GM19455 (cell line): ENCODE measurements around the gene MAPKAP1.
"Not testable (repeated sequence)": the region's sequence is repeated elsewhere in the genome, so short reads cannot be mapped to it uniquely, and the experiment has no call there.

Experiments used
- ATAC-seq: cut with Tn5 transposase; IDR thresholded peaks from one replicate; pipeline ENCODE4 v1.9.1; 2021; ENCODE audit not compliant: unreplicated experiment

MAPKAP1 gene

DNA sequence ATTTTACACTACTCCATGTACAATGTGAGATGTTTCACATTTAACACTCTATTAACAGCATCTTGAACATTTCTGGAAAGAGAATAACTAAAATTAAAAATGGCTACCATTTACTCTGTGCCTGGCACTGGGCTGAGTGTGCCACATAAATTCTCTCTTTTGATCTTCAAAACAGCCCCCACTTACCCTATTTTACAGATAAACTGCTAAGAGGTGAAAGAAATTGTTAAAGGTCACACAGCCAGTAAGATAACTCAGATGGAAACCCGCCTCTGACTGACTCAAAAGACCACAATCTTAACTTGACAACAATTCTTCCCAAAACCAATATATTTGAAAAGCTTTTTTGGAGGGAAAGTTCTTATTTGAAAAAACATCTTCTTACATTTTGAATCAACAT, 97.3 kb downstream of the MAPKAP1 start:
- ATAC-seq = no peak

DNA sequence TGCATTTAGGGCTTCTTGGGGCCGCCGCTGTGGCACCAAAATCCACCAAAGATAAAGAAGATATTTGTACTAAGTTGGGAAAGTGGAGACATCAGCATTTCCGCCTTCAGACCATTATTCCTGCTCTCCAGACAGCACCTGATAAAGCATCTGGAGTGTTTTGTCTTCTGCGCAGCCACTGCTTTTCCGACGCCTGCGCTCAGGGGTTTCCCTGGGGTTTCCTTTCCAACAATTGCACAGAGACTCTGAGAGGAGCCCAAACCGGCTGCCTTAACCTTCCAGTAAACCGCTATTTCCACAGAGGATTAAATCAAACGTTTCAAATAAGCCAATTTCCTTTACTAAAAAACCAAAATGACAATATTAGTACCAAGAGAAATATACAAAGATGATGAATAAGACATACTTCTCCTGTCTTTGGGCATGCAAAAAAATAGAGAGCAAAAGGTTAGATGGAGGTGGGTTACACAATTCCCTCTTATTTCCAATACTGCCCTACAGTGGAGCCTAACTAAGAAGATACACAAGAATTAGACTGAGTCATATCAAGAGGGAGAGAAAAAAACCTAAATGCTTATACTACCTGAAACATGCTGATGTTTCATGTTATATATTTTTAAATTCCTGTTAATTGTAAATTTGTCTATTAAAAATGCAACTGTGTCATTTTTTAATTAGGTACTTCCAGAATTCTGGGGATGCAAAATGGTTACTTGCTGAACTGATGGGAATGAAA, 98.4 kb downstream of the MAPKAP1 start:
- ATAC-seq = no peak

DNA sequence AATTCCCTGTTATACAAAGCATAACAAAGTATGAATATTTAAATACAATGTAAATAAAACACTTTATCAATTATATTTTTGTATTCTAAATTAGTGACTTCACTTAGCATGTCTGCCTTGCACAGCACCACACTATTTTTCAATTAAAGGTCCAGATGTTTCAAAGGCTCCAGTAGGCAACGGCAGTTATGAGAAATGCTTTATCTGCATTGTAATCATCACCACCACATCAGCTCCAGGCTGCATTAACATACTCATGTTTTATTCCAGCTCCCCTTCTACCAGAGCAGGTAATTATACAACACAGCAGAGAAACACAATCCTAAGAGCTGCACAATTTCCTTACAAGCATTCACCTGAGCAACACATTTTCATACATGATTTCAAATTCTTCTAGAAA, 102.8 kb downstream of the MAPKAP1 start:
- ATAC-seq = no peak

DNA sequence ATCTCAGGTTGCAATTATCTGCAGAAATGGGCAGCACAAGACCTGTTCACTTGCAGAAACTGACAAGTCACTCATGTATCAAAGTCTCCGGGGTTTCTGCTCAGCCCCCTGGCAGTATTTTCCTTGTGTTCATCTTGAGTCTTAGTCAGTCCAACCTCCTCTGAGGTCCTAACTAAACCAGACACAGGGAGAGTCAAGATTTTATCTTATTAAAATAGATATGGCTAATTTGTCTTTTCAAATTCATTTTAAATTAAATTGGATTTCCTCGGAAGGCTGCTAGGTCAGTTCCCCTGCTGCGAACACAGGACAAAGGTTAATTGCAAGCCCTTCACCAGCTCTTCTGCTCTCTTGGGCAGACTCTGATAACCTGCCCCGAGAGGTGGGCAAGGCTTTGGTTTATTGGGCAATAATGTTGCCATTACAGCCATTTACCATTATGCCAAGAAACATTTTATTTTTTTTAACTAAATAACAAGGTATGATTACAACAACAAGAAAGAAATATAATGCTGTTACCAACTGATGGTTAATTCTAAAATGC, 103.5 kb downstream of the MAPKAP1 start:
- no peak for ATAC-seq

DNA sequence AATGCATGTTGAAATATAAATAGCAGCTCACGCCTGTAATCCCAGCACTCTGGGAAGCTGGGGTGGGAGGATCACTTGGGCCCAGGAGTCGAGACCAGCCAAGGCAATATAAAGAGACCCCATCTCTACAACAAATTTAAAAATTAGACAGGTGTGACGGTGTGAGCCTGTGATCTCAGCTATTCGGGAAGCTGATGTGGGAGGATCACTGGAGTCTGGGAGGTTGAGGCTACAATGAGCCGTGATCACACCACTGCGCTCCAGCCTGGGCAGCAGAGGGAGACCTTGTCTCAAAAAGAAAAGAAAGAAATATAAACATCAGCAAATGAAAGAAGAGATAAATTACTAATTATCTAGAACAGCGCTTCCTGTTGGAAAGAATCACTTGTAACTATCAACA, 105.0 kb downstream of the MAPKAP1 start:
- no peak for ATAC-seq

DNA sequence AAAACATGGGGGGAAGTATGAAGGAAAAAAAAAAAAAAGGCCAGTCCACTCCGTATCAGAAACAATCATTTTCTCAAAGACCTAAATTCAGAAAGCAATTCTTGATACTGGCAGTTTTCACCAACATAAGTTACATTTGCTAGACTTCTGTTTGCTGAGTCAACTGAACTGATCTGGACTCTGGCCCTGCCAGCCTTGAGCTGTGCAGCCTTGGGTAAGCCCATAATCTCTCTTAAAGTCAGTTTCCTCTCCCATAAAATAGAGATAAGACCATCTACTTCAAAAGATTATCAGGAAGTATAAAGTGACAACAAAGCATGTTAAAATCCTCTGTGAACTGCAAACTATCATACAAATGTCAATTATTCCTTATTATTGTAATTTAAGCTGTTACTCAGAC, 106.8 kb downstream of the MAPKAP1 start:
- ATAC-seq = no peak

DNA sequence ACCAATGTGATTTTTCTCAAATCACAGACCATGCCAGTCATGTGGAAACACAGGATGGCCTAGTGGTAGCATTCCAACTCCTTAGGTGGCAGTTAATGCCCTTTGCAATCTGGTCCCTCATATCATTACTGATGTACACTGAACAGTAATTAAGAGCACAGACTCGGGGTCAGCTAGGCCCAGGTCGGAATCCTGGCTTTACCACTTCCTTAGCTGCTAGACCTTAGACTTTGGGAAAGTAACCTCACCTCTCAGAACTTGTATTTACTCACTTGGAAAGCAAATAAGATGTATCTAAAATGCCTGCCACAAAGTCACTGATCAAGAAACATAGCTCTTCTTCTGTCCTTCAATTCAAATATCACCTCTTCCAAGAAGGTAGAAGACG, 112.8 kb downstream of the MAPKAP1 start:
- ATAC-seq = no peak

DNA sequence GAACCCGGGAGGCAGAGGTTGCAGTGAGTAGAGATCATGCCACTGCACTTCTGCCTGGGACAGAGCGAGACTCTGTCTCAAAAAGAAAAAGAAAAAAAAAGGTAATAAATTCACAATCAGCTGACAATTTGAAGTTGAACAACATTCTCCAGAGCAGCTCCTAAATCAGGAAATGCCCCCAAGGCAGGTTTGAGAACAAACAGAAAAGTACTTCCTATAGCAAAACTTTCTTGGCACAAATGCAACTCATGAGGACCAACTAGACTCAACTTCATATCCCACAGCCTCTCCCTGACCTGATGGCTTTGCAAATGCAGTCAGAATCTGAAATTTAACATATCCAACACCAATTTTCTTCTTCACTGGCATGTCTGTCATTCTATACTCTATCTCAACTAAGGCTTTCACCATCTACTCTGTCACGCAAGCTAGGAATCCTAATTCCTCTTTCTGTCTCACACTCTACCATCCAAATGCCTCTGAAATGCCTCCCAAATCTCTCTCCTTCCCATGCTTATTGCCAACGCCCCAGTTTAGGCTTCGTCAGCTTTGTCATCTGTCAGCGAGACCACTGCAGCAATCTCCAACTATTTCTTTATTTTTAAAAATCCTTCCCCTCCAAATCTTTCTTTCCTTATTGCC, 113.3 kb downstream of the MAPKAP1 start:
- ATAC-seq = no peak

DNA sequence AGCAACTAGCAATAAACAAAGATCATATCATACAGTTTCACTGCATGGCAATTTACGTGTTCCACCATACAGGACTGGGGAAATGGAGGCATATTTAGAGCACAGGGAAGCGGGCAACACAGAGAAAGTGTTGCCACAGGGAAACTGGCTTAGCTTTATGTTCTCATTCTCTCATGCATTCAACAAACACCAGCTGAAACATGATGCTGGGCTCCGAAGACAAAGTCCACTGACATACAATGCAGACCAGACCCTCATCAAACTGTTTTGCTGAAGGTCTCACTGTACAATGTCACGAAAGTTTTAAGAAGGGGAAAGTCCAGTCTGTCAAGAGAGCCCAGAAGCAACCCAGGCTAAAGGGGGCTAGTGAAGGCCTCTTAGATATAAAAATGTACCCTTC, 115.1 kb downstream of the MAPKAP1 start:
- no peak for ATAC-seq

DNA sequence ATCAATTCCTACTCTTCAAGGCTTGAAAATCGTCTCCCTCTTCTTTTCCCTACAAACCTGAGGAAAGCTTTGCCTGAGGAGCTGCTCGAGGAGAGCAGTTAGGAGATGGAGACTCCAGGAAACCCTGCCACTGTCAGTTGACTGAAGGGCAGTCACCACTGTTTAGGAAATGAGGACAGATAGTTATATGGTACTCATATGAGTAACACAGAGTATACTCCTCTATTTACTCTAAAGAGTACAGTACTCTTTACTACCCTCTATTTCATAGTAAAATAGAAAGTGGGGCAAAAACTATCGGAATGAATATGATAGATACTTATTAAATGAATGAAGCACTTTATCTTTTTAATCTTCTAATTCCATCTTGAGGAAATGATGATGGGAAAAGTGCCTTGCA, 115.8 kb downstream of the MAPKAP1 start:
- ATAC-seq = no peak

DNA sequence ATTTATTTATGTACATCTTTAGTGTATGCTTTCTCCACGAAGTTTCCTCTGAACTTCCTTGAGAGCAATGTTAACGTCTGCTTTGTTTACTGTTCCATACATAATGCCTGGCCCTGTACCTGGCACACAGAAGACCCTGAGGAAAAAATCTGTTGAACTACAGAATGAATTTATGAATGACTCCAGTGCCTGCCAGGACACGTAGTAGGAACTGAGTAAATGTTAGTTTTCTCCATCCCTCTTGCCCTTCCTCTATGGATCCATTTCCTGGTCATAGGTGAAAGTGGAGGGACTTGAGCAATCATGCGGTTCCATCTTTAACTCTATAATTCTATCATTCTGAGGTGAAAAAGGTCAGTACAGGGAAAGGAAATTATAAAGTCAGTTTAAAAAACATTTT, 117.7 kb downstream of the MAPKAP1 start:
- no peak for ATAC-seq

DNA sequence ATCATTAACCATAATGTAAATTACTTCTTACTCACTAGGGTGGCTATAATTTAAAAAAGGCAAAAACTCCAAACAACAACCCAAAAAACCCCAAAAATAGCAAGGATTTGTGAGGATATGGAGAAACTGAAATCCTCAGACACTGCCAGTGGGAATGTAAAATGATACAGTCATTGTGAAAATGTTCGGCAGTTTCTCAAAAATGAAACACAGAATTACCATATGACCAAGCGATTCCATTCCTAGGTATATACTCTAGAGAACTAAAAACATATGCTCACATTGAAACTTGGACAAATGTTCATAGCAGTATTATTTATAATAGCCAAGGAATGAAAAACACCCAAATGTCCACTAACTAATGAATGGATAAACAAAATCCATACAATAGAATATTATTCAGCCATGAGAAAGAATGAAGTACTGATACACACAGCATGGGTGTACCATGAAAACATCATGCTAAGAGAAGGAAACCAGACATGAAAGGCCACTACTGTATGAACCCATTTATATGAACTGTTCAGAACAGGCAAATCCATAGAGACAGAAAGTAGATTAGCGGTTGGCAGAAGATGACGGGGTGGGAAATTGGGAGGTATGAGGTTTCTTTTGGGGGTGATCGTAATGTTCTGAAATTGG, 119.1 kb downstream of the MAPKAP1 start:
- ATAC-seq = no peak

DNA sequence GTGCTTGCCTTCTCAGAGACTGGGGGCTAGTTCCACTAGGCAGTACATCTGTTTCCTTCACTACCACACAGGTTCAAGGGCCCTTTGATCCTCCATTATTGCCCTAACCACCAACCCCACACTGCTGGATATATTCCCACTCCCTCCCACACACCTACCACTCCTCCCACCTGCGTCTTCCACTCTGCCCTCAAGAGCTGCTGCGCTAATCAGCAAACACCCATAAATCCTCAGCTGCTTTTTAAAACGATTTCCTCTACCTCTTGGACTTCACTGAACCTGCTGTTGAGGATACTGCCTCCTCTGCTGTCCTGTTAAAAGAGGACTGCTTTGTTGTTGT, 120.9 kb downstream of the MAPKAP1 start:
- ATAC-seq = no peak

DNA sequence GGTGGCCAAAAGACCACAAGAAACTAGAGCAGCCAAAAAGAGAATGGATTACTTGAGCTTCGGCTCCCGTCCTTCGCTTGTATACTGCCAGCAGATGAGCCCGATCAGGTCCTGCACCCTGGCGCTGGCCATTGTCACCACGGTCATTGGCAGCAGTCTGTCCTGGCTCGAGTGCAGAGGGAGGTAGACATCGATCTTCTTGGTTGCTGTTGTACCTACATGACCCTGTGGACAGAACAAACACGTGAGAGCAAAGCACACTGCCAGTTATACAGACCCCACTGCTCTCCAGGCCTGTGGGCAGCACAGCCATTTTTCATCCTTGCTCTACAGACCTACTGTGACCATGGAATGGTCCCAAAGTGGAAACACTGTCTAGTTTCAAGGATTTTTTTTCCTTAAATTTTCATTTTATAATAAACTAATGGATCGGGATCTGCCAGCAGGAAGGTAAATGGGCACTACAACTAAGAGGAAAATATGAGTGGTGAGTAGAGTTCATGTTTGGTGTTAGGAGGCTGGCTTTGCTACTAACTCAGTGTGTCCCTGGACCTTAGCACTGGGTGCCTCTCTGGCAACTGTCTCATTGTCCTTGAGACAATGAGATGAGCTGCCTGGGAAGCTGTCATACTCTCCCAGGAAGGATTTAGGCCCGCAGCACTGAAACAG, 121.4 kb downstream of the MAPKAP1 start:
- ATAC-seq = no peak

DNA sequence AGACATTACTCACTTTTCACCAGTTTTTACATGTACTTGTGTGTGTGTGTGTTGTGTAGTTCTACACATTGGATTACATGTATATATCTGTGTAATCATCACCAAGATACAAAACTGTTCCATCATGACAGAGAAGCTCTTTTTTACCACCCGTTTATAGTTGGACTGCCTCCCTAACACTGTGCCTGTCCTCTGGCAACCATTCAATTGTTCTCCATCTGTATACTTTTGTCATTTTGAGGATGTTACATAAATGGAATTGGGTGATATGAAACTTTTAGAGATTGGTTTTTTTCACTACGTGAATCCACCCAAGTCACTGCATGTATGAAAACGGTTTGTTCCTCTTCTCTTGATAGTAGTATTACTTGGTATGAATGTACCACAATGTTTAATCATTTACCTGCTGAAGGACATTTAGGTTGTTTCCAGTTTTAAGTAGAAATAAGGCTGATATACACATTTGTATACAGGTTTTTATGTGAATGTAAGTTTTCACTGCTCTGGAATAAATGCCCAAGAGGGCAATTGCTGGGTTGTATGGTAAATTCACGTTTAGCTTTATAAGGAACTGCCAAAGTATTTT, 126.2 kb downstream of the MAPKAP1 start:
- no peak for ATAC-seq

DNA sequence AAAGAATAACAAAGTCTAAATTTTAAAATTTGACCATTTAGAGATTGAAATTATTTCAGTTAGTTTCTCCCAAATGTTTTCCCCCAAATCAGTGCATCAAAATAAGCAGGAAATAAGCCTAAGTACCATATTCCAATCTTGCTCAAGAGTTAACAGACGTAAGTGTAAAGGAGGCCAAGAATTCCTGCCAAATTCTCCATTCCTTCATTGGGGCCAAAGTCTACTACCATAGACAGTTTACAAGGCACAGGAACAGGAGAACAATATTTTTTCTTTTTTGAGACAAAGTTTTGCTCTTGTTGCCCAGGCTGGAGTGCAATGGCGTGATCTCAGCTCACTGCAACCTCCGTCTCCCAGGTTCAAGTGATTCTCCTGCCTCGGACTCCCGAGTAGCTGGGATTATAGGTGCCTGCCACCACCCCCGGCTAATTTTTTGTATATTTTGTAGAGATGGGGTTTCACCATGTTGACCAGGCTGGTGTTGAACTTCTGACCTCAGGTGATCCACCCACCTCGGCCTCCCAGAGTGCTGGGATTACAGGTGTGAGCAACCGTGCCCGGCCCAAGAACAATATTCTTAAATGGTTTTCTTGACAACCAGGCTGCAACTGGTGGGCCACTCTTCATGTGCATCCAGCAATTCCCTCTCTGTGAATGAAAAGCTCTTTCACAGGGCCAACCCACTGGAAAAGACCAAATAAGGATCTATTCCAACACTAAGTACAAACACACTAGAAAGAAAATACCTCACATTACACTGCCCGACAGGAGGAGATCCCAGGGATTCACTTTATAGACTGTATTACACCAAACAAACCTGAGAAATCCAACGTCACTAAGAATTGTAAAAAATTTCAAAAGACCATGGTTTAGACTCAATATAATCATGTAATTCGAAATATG, 127.7 kb downstream of the MAPKAP1 start:
- ATAC-seq = no peak

DNA sequence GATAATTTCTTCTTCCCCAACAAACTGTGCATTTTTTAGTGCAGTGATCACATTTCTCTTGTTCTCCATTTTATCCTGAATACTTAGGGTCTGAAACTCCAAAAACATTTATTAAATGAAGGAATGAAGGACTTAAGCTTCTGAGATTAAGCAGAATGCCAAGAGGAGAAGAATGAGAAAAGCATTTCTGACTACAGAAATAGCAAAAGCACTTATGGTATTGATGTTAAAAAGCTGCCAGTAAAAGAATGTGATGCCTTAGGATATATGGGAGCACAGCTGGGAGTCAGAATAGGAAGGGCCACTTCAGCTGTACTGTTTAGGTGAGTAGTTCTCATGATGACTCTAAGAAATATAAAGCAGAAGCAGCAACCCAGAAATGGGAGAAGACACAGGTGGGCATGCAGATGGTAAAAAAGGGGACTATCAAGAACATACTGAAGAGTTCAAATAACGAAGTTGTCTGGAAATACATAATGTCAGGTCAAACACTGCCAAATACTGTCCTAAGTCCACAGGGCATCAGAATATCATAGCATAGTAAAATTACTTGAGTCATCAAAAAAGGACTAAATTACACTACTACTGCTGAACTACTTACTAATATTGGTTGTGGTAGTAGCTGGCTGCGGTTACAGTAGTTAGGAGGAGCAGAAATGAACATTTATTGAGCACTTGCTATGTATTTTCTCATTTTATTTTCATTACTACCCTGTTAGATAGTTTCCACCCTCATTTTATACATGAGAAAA, 132.7 kb downstream of the MAPKAP1 start:
- ATAC-seq = no peak

DNA sequence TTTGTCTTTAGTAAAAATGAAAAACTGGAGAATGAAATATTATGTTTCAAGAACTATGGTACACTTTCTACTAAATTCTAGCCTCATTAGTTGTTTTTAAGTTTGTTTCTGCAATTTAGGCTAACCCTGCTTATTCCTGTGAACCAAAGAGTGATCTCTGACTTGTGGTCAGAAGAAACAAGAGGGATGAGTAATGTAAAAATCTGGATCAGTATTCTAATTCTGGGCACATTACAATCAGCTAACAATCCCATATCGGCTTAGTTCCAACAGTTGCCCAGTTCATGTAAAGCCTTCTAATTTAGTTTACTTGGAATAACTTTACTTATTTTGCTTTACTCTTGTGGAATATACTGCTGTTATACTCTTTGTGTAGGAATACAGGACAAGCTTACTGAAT, 134.5 kb downstream of the MAPKAP1 start:
- ATAC-seq = not testable (repeated sequence)

DNA sequence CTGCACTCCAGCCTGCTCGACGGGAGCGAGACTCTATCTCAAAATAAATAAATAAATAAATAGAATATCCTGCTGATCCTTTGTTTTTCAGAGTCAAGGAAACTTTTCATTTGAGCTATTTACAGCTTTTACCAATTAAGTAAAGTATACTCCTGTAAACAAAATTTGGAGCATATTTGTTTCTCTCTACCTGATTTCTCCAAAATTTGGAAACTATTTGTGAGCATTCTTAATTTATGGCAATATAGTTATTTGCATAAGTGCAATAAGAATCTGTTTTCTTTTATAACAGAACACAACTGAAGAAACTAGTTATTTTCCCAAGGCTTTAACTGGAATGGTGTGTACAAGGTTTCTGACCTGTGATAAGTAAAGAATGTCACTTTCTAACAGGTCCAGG, 135.2 kb downstream of the MAPKAP1 start:
- not testable (repeated sequence) for ATAC-seq

DNA sequence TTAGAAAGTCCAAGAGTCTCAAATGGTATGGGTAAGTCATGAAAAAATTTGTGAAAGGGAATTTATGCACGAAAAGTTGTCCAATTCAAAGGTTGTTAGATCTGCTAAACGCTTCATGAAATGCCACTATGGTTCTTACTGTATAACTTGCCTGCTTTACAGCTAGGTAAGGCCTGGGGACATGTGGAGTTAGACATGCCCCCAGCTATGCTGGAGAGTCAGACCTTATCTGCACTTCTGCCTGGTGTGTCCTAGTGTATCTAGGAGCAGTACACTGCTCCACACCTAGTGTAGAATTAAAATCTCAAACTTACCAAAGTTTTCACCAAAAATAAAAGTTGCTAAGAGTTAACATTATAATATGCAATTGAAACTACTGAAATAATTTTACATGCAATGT, 136.8 kb downstream of the MAPKAP1 start:
- ATAC-seq = no peak
